Myocyte (in vitro differentiated cells): ENCODE measurements around the gene RUNX1. TPM values are rescaled to one million over a fixed set of nuclear protein-coding genes. Genes with fewer than 3 reads are reported as not detected.
"Not testable (repeated sequence)": the region's sequence is repeated elsewhere in the genome, so short reads cannot be mapped to it uniquely, and the experiment has no call there.

Experiments used
- DNase-seq: peaks from one replicate; pipeline ENCODE4 v3.0.0-alpha.2; 2012; ENCODE audit warnings: low read depth
- total RNA-seq: library from RNA; depleted of rRNA; stranded (reverse); fragments of >200 nt; gene quantifications from 2 replicates; pipeline ENCODE4 v1.2.3, GENCODE V29; 2014

The RUNX1 gene
- total RNA-seq, 1 donor from 2014 or later, result 166 TPM

DNA sequence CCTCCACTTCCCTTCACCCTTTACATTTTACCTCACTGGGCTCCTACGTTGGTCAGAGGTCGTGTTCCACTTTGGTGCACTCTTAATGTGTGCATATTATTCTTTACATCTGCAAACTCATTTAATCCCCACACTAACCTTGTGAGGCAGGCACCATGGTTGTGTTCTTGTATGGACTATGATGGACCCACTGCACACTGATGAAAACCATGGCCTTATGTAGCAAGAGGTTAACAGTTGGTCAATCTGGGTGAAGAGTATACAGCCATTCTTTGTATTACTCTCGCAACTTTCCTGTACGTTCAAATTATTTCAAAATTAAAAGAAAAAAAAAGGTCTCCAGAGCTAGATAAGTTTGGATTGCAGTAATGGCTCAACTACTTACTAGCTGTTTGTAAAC, 78.5 kb downstream of the RUNX1 start:
- DNase-seq, result no peak

DNA sequence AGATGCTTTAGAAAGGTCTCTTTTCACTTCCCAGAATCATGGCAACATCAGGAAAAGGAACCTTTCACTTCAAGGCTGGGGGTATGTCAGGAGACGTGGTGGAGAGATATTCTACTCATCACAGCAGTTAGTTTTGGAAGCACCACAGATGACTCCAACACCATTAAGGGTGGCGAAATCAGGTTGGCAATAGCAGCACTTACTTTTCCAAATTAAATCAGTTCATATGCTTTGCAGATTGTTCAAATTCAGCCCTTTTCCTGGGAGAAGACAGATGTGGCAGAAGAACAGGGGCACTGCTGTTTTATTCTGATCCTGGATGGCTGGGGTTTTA, 79.0 kb downstream of the RUNX1 start:
- DNase-seq, result no peak

DNA sequence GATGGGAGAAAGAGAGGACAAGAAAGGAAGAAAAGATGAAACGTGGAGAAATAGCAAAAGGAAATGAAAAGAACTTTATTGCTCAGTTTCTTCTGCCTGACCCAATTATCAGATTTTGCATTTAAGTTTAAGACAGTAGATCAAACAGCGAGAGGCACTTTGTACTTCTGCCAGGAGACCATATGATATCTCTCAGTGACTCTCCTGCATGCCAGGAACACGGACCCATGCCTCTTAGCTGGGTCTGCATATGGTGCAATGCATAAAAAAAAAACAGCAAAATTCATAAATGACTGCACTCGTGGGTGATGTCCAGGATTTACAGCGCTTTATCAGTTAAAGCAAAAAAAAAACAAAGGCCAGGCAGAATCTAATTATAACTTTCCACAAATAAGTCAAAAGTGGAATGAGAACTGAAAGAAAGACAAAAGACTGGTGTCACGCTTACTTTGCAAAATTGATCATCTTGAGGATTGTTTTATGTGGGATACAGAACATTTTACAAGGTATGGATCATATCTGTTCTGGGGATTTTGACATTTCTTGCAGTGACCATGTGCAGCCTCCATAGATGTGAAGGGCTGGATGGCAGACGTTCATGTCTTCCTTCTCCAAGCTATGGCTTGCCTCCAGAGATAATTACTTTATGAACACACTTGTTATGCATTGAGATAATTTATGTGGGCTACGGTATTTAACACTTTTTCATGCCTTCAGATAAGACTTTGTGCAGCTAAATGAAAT, 79.5 kb downstream of the RUNX1 start:
- DNase-seq, result no peak

DNA sequence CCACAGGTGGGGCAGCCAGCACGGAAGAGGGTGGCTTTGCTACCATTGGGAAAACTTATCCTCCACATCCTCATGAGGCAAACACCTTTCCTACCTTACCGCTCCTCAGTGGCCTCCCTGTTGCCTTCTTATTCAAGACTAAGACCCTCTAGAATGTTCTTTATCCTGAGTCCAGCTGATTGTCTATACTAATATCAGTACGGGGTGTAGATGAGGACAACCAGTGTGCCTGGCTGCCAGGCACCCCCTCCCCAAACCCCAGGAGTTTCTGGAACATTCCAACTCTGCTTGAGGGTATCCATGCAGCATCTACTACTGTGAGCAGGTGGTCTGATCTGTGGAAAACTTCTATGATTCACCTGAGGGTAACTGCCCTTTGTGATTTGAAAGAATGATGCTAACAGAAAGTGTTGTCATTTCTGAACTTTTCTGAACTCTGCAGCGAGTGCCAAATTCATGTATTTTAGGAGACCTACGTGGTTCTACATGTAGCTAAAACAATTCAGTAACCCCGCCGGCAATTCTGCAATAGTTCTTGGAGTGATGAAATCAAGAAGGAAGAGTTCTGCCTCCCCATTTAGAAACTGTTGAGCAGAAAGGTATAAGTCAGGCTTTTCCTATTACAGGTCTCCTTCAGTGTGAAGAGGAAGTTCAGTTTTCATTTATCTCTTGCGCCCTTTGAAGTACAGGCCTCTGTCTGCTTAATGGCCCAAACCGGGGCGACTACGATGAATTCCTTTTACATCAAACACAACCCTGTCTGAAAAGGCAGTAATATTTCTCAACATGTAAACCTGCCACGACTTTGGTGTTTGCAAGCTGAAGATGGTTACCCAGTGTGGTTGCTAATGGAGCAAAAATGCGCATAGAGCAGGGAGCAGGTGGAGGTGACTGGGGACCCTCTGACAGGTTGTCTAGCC, 80.4 kb downstream of the RUNX1 start:
- no peak for DNase-seq

DNA sequence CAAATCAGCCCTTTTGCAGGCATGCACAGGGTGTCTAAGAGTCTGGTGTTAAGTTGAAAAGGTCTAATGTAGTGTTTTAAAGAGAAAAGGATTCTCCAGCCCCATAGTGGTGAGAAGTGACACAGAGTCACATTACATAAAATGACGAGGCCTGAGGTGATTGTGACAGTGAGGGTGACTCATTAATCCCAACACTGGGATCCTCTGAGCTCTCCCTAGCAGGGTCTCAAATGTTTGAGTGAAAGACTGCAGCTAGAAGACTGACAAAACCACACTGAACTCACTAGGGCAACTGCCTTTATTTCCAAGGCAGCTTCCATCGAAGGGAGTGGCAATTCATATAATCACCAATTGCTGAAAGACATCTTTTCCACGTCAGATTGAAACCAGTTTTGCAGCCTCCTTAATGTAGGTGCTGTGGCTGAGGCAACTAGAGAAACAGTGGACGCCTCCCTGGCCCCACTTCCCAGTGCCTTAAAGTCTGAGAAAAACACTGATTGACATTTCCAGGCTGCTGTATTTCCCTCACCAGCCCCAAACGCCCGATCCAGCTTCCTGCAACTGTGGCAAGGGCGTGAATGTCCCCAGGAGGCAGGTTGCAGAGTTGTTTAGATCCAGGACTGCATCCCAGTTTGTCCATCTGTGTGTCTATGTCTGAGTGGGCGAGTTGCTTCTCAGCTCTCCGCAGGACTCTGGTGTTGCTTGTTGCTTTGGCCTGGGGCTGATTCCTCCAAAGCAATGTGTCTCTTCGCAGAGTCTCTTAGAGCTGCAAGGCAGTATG, 81.4 kb downstream of the RUNX1 start:
- peak; percentile 37 for DNase-seq

DNA sequence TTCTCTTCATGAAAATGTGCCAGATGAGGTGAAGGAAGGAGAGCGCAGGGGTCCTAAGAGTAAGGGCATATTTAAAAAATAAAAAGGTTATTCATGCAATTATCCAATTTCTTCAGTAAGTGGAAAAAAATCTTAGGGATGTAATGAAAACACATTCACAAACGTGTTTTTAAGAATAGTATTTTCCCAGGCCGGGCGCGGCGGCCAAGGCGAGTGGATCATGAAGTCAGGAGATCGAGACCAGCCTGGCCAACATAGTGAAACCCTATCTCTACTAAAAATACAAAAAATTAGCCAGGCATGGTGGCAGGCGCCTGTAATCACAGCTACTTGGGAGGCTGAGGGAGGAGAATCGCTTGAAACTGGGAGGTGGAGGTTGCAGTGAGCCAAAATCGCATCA, 82.2 kb downstream of the RUNX1 start:
- DNase-seq, result not testable (repeated sequence)

DNA sequence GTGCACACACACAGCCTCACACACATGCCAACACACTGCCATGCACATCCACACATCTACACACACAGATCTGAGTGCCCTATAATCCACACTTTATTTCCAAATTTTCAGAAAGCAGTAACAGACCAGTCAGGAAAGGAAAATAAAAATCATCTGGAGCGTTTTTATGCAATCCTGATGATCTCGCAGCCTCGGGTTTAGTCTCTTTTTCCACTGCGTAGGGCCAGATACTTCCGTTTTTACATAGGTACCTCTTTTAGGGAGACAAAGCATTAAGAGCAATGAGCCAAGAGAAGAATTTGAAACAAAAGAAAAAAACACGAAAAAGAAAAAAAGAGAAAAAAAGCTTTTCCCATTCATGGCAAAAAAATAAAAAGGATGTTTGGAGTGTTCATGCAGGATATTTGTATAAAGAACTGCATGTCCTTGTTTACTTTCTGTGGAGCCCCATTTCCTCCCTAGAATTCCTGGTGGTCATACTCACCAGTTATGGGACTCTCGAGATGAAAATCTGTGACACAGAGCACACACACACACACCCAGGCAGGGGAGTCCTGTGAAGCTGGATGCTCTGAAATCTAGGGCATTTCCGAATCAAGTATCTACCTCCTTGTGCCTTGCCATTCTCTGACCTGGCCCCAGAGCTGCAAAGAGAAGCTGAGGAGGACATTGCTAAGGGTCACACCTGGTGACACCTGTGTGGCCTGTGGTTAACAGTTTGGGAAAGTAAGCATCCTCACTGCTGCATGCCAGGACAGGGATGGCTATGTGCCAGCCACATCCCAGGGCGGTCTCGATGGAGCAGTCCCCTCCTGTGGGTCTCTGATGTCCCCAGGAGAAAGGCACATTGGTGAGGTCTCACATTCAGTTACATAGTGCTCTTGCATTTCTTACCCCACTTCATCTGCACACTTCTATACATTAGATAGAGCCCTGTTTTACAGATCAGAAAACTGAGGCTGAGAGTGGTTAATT, 83.6 kb downstream of the RUNX1 start:
- no peak for DNase-seq

DNA sequence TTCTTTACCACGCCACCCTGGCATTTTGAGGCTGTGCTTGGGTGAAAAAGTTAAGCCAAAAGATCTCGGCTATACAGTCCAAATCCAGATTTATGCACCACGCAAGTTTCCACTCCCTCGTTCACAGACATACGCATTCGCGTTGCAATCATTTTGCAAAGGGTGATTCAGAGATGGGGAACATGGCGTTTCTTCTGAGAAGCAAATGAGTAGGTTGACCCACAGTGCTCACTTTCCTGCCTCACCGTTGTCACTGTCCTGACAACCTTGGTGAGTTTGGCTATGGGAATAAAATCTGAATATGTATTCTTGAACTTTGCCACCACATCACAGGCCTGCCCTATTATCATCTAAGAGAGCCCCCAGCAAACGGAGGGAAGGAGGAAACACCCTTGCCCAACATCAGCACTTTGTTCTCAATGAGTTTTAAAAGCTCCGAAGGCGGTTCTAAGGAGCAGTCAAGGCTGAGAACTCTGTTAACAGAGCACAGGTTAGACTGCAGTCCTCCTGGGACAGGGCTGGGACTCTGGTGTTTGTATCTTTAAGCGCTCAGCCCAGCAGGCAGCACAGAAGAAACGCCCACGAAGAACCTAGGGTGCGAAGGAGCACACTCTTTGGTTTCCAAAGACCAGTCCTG, 86.4 kb downstream of the RUNX1 start:
- no peak for DNase-seq

DNA sequence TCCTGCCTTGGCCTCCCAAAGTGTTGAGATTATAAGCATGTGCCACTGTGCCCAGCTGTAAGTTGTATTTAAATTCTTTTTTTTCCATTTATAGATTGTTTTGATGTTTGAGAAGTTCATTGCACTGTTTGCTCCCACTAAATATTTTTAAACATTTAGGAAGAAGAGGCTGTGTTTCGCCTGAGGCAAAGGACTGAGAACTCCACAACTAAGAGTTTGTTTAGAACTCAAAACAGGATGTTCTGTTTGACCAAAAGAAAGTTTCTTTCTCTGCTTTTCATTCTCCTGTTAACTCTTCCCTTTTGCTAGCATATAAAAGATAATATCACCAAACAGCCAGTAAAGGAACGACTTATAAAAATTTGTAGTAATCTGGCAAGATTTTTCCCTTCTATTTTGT, 87.0 kb downstream of the RUNX1 start:
- DNase-seq, result no peak

DNA sequence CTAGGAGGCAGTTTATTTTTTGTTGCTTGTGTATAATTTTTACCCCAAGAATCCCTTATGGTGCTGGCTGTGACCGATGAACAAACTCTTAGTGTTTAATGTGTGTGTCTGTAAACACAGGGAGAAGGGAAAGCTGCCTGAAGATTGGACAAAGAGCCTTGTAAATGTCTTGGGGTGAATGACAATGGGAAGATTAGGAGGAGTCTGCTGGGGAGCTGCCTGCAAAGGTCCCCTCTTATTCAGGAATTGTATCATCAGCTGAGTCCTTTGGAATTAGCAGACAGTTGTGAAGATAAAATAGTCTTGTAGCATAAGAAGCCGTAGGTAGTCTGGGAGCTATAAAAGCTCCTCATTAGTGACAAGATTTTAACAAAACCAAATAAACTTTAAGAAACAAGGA, 88.4 kb downstream of the RUNX1 start:
- no peak for DNase-seq

DNA sequence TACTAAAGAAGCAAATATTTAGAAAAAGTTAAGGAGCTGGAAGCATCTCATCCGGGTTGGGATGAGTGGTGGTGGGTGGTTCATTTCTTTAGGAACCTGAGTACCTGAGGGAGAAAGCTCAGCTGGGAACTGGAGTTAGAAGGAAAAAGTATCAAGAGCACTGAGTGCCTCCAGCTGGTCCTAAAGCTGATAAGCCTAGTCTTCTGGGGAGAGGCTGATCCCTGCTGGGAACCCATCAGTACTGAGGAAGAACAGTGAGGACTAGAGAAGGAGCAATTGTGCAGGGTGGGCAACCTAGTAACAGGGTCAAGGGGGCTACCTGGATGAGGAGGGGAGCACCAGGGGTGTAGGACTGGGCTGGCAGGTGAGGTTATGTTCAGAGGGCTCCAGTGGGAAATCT, 89.5 kb downstream of the RUNX1 start:
- DNase-seq, result no peak

DNA sequence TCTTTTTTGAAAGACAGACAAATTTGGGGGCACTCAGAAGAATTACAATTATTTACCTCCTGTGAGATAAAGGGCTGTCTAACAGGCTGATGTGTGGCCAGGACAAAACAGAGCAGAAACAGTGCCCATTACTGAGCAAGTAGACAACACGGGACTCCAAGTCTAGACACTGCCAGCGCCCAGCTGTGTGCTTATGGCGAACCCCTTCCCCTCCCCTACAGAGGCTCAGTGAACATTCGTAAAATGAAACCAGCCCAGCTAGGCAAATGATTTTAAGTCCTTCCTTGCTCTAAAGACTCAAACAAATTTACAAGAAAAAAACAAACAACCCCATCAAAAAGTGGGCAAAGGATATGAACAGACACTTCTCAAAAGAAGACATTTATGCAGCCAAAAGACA, 91.1 kb downstream of the RUNX1 start:
- no peak for DNase-seq

DNA sequence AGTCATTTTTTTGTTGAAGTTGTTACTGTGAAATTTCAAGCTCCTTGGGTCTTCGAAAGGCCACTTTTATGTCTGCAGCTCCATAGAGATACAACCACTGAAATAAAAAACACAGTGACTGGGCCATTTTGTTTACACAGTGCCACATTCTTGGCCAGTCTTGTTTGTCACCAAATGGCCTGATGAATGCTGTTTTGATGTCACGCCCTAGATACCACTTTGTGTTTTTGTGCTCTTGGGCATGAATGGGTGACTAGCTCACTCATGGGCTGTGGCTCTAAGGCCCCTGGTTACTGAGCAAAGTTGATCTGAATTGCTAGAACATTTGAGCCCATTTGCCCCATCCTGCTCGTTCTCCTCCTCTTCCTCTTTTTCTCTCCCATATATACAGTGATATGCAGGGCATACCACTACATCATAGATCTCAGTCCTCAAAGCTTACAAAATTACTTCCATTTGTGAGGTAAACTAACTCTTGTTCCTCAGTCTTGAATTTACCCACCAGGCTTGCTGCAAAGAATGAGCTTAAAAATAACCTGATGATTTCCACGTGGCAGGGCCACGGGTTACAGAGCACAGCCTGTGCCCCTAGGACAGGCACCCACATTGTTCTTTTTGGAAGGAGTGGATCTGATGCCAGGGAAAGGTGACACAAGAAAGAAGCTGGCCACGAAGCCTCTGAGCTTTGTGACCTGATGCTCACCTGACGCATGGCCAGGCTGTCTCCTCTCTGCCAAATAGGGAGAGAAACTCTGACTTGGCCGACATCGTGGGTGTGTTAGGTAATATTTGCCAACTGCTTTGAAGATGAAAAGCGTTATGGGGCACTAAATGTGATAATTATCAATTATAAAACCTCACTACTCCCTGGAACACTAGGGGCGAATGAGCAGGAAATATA, 92.4 kb downstream of the RUNX1 start:
- peak; percentile 46 for DNase-seq

DNA sequence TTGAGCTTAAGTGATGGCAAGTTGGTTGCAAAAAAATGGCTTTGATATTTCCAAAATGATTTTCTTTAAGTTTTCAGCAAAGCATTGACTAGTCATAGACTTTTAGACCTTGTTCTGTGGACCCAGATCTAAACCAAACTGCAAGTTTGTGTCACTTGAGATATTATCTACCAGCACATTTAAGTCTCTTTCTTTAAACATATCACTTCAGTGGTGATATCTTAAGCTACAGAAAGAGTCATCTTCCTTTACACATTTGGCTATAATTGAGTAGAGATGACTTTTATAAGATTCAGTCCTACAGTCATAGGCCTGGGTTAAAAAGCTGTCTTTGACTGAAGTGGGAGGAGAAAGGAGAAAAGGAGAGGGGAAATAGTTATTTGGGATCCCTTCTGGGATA, 95.2 kb downstream of the RUNX1 start:
- DNase-seq, result no peak

DNA sequence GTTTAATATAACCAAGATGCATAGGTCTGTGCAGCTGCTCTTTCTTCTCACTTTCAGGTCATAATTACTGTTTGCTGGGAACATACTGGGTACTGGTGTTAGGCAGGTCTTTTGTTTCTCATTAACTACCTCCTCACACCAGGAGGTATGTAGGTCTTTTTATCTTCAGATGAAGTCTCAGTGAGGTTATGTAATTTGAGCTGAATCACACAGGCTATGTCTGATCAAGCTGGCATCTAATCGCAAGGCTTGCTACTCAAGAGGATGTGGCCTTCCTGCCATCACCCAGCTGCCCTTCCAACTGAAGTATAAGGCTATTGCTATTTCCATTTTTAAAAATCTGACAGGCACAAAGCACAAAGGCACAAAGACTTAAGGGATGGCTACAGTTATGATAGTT, 96.4 kb downstream of the RUNX1 start:
- DNase-seq, result peak; percentile 54

DNA sequence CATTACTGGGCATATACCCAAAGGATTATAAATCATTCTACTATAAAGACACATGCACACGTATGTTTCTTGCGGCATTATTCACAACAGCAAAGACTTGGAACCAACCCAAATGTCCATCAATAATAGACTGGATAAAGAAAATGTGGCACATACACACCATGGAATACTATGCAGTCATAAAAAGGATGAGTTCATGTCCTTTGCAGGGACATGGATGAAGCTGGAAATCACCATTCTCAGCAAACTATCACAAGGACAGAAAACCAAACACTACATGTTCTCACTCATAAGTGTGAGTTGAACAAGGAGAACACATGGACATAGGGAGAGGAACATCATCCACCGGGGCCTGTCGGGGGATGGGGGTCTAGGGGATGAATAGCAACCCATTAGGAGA, 97.2 kb downstream of the RUNX1 start:
- not testable (repeated sequence) for DNase-seq

DNA sequence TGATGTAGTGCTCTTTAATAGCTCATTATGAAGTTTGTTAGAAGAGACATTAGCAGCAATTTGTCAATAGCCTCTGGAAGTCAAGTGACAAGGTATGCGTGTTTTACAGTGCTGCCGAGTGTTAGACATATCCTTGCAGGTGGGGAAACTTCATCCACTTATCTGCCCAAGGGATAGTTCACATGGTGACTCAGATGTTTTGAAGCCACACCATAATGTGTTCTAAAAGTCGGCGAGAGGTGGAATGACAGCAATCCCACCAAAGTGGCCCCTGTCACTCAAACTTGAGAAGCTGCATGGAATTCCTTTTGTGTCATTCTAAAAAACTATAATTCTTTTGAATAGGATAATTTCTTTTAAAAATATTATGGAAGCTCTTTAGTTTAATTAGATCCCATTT, 98.1 kb downstream of the RUNX1 start:
- no peak for DNase-seq

DNA sequence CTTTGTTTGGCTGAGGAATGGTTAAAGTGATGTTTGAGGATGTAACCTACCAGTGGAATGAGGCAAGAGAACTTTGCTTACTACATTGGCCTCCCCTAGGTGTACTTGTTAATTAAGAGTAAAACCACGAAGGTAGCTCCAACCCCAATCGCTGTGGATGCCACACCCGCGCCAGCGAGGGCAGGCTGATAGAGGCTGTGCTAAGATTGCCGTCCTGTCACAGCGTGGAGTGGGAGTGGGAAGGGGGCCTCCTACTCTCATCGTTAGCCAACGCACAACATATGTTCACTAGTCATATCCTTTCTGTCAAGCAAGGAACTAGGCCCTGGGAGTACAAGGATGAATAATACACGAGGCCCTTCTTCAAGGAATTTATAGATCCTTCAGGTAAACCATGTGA, 99.6 kb downstream of the RUNX1 start:
- DNase-seq, result no peak

DNA sequence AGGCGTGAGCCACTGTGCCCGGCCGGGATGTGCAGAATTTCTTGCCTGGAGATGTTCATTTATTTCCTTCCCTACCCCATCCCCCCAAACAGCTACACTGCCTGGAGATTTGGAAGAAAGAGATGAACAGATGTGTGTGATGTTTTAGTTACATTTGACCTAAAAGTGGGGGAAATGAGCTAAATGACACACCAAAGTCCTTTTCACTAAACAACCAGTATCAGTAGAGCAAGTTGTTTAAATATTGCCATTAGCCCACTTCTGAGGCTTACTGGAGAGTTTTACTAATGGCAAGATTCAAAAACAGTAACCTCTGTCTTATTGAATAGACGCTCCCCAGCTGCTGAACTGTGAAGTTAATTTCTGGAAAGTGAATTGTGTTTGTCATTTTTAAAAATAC, 100.1 kb downstream of the RUNX1 start:
- DNase-seq, result no peak
